Breast epithelium (tissue), 4 donors: ENCODE measurements around the gene SIRPD. TPM values are rescaled to one million over a fixed set of nuclear protein-coding genes. Genes with fewer than 3 reads are reported as not detected.
"Not testable (repeated sequence)": the region's sequence is repeated elsewhere in the genome, so short reads cannot be mapped to it uniquely, and the experiment has no call there.

ENCODE experiments used
- DNase-seq, 2 donors: peaks; one replicate each; pipeline ENCODE4 v3.0.0-alpha.2; 2019; ENCODE audit warnings: low spot score in 2 of 2
- H3K27ac ChIP-seq, 2 donors: fragments of 200-600 bp; sonication (generic) in 1 of 2; one replicate each; pipeline ENCODE4 v1.5.1; 2016 to 2019; ENCODE audit warnings: mild to moderate bottlenecking in 1 of 2
- H3K27me3 ChIP-seq, 2 donors: fragments of 200-600 bp; sonication (generic) in 1 of 2; one replicate each; pipeline versions ENCODE4 v1.5.1 to v1.6.0; 2017 to 2019; ENCODE audit warnings: control low read depth in 1 of 2, mild to moderate bottlenecking in 1 of 2
- H3K36me3 ChIP-seq: fragments of 200-600 bp; one replicate; pipeline ENCODE4 v1.5.1; 2019
- H3K4me1 ChIP-seq, 2 donors: fragments of 200-600 bp; sonication (generic); one replicate each; pipeline ENCODE4 v1.5.1; 2016 to 2019; ENCODE audit warnings: control low read depth in 1 of 2
- H3K4me3 ChIP-seq, 3 donors: fragments of 200-600 bp; sonication (generic); 1 replicate in 2 of 3; 2 replicates in 1 of 3; pipeline ENCODE4 v1.5.1; 2016 to 2019; ENCODE audit warnings: mild to moderate bottlenecking in 3 of 3, moderate library complexity in 2 of 3
- H3K9me3 ChIP-seq, 2 donors: fragments of 200-600 bp; sonication (generic) in 1 of 2; one replicate each; pipeline ENCODE4 v1.5.1; 2016 to 2019; ENCODE audit warnings: control low read depth in 1 of 2
- POLR2A ChIP-seq: fragments of 450-650 bp; IDR thresholded peaks from one replicate; pipeline ENCODE4 v1.6.1; 2016; ENCODE audit warnings: antibody characterized with exemption, mild to moderate bottlenecking, moderate library complexity
- POLR2AphosphoS5 ChIP-seq, 3 donors: sonication (generic); formaldehyde crosslinking; IDR thresholded peaks; one replicate each; pipeline ENCODE4 v1.6.1; 2017; ENCODE audit warnings: antibody characterized with exemption in 3 of 3
- intact Hi-C: fragments of 100-400 bp; cut with DNase I; formaldehyde crosslinking; loops from one replicate; pipeline ENCODE4 v1.15.1; 2023; ENCODE audit warnings: low total_unique reads
- total RNA-seq, 3 donors: library from RNA; depleted of rRNA; stranded (reverse); fragments of >200 nt; gene quantifications; one replicate each; pipeline ENCODE4 v1.1.0, GENCODE V29; 2016
- TF ChIP-seq, protein P1 (sequence below), 3 donors: fragments of 450-650 bp; IDR thresholded peaks; one replicate each; pipeline ENCODE4 v1.5.1; 2016 to 2017; ENCODE audit warnings: antibody characterized with exemption in 3 of 3, mild to moderate bottlenecking in 3 of 3, moderate library complexity in 3 of 3

Gene SIRPD
- total RNA-seq, 3 donors from 2014 or later = not detected

DNA sequence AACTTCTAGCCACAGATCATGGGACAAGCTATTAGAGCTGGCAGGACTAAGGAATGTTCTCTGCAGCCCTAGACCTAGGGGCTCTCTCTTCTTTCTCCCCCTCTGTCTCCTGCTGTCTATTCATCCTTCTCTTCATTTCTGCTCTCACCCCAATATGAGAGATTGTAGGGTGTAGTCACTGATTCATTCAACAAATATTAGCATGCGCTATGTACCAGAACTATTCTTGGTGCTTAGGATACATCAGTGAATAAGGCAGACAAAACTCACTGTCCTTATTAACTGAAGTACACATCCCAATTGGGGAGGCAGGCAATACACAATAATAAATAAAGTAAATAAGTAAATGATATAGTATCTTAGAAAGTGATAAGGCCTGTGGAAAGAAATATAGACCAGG, 51.6 kb downstream of the SIRPD start:
- DNase-seq = no peak
- Histone ChIP-seq H3K27me3 (no peaks in the 10 kb centered on the region), H3K36me3 (no peaks in the 10 kb centered on the region), H3K27ac (no peak overlapping the region), H3K9me3 (no peaks in the 10 kb centered on the region), H3K4me3 (no peak overlapping the region), H3K4me1 (no peaks in the 10 kb centered on the region)
- no peak for TF ChIP-seq POLR2AphosphoS5 (IDR thresholded peaks at IDR 0.05)
- intact Hi-C loops = no loop called here

DNA sequence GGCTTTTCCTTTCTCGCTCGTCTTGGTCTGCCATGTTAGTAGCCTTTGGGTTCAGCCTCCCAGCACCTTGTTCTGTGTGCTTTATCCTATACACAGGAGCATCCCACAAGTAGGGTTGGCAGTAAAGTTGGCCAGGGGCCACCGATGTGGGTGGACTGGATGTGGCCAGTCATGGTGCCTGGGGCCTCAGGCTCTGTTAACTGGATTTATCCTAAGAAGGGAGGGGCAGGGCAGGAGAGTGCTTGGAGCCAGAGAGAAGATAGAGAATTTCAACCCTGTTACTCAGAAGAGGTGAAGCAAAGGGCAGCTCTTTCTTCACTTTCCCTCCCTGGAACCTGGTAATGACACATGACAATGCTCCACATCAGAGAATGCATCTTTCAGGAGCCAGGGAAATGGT, 52.1 kb downstream of the SIRPD start:
- TF ChIP-seq POLR2AphosphoS5 (IDR thresholded peaks at IDR 0.05) = no peak
- TF ChIP-seq POLR2A = no peak
- TF ChIP-seq, protein P1, sequence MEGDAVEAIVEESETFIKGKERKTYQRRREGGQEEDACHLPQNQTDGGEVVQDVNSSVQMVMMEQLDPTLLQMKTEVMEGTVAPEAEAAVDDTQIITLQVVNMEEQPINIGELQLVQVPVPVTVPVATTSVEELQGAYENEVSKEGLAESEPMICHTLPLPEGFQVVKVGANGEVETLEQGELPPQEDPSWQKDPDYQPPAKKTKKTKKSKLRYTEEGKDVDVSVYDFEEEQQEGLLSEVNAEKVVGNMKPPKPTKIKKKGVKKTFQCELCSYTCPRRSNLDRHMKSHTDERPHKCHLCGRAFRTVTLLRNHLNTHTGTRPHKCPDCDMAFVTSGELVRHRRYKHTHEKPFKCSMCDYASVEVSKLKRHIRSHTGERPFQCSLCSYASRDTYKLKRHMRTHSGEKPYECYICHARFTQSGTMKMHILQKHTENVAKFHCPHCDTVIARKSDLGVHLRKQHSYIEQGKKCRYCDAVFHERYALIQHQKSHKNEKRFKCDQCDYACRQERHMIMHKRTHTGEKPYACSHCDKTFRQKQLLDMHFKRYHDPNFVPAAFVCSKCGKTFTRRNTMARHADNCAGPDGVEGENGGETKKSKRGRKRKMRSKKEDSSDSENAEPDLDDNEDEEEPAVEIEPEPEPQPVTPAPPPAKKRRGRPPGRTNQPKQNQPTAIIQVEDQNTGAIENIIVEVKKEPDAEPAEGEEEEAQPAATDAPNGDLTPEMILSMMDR (IDR thresholded peaks at IDR 0.05) = no peak
- no peak for DNase-seq
- Histone ChIP-seq H3K9me3 (no peaks in the 10 kb centered on the region), H3K27me3 (no peaks in the 10 kb centered on the region), H3K27ac (no peak overlapping the region), H3K36me3 (no peaks in the 10 kb centered on the region), H3K4me3 (no peak overlapping the region), H3K4me1 (no peaks in the 10 kb centered on the region)
- intact Hi-C loops = no loop called here

DNA sequence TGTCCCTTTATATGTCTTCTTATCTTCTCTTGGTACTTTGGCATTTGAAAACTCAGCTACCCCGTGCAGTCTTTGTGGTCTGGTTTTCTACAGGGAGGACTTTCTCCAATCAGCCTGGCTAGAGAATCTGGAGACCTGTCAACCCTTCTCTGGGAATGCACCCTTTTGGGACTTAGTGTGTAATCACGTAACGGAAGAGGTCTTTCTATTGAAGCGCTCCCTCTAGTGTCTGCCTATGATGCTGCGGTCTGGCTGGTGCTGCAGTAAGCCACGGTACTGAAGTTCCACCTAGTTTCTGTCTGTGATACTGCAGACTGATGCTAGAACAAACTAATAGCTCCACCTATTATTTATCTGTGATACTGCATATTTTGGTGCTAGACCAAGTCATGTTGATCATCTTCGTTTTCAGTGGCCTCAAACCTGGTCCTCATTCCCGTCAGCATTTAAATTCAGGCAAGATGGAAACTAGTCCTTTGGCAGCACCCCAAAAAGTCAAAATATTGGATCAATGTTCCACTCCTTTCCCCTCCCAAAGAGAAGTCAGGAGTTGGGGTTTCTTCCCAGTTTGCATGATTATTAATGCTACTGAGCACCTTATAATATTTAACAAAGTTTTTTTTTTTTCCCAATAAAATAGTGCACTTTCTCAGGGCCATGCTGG, 53.8 kb downstream of the SIRPD start:
- Histone ChIP-seq H3K9me3 (no peaks in the 10 kb centered on the region), H3K27me3 (no peaks in the 10 kb centered on the region), H3K27ac (no peak overlapping the region), H3K4me1 (no peaks in the 10 kb centered on the region), H3K4me3 (no peak overlapping the region), H3K36me3 (no peaks in the 10 kb centered on the region)
- intact Hi-C loops = no loop called here
- TF ChIP-seq POLR2A (no peak), POLR2AphosphoS5 (IDR thresholded peaks at IDR 0.05) (peak in 1 of 3 donors; percentile 36)
- TF ChIP-seq, protein P1 (IDR thresholded peaks at IDR 0.05) = peak; percentile 66 to 89 (median 82)
- DNase-seq = peak in 1 of 2 donors; percentile 63

DNA sequence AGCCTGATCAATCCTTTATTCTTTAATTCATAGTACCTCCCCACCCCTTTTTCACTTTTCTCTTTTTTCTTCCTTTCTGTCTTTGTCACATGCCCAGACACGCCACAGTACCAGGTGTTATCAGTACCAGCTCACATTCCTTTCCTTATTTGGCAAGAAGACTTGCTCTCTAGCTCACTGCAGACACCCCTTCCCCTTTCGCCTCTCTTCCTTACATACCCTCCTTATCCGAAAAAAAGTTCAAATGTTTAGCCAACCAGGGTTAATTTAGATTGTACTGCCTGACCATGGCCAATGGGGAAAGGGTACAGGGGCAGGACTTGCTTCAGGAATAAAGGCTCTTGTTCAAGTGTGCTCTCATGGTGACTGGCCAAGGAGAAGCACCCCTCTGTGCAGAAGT, 57.0 kb downstream of the SIRPD start:
- Histone ChIP-seq H3K27me3 (no peaks in the 10 kb centered on the region), H3K36me3 (no peaks in the 10 kb centered on the region), H3K4me3 (no peak overlapping the region), H3K4me1 (no peaks in the 10 kb centered on the region), H3K27ac (peak overlapping the region; percentile 72 to 74), H3K9me3 (no peaks in the 10 kb centered on the region)
- intact Hi-C loops = no loop called here
- no peak for DNase-seq
- no peak for TF ChIP-seq POLR2AphosphoS5 (IDR thresholded peaks at IDR 0.05)
- TF ChIP-seq POLR2A = no peak
- TF ChIP-seq, protein P1 (IDR thresholded peaks at IDR 0.05) = no peak

DNA sequence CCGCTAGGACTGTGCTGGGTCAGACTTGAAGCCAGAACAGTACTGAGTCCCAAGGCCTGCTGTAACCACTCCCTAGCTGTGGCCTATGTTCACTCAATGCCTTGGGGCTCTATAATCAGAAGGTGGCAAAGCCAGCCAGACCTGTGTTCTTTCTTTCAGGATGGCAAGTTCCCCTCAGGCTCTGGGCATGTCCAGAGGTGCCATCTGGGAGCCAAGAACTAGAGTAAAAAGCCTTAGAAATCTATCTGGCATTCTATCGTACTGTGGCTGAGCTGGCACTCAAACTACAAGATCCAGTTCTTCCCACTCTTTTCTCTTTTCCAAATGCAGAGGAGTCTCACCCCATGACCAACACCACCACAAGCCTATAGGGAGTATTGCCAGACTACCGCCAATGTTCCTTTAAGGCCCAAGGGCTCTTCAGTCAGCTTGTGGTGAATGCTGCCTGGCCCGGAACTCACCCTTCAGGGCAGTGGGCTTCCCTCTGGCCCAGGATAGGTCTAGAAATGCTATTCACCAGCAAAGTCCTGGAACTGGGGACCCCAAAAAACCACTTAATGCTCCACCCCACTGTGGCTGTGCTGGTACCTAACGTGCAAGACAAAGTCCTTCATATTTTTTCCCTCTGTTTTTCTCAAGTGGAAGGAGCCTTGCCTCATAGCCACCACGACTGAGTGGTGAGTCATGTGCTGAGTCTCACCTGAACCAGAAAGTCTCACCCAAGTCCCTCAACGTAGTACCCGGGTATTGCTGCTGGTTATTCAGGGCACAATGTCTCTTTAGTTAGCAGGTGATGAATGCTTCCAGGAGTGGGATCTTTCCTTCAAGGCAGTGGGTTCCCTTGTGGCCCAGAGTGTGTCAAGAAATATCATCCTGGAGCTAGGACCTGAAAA, 57.7 kb downstream of the SIRPD start:
- intact Hi-C loops = no loop called here

DNA sequence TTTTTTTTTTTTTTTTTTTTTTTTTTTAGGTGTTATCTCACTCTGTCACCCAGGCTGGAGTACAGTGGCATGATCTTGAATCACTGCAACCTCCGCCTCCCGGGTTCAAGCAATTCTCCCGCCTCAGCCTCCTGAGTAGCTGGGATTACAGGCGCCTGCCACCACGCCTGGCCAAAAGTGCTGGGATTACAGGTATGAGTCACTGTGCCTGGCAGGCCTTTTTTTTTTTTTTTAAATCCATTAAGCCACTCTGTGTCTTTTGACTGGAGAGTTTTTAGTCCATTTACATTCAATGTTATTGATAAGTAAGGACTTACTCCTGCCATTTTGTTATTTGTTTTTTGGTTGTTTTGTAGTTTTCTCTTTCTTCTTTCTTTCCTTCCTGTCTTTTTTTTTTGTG, 60.1 kb downstream of the SIRPD start:
- H3K27me3 ChIP-seq, H3K9me3 ChIP-seq, H3K27ac ChIP-seq, intact Hi-C loops, H3K4me3 ChIP-seq, DNase-seq, H3K4me1 ChIP-seq, H3K36me3 ChIP-seq: not testable (repeated sequence)

More for the DNA sequence above, 57.7 kb downstream of the SIRPD start:
- Histone ChIP-seq H3K9me3 (no peaks in the 10 kb centered on the region), H3K4me3 (no peak overlapping the region), H3K27me3 (no peaks in the 10 kb centered on the region), H3K4me1 (no peaks in the 10 kb centered on the region), H3K36me3 (no peaks in the 10 kb centered on the region), H3K27ac (peak overlapping the region; percentile 72 to 74)
- peak in 1 of 2 donors; percentile 59 for DNase-seq
- TF ChIP-seq, protein P1 (IDR thresholded peaks at IDR 0.05) = no peak
- TF ChIP-seq POLR2AphosphoS5 (IDR thresholded peaks at IDR 0.05) (no peak), POLR2A (no peak)
